Hematopoietic multipotent progenitor cell treated with erythropoietin and hydrocortisone succinate and interleukin-3 and kit ligand, for 6 days (in vitro differentiated cells): ENCODE measurements around the gene RAPH1.

Experiments
- DNase-seq: peaks from one replicate; pipeline ENCODE4 v3.0.0-alpha.2; 2015

The RAPH1 gene

DNA sequence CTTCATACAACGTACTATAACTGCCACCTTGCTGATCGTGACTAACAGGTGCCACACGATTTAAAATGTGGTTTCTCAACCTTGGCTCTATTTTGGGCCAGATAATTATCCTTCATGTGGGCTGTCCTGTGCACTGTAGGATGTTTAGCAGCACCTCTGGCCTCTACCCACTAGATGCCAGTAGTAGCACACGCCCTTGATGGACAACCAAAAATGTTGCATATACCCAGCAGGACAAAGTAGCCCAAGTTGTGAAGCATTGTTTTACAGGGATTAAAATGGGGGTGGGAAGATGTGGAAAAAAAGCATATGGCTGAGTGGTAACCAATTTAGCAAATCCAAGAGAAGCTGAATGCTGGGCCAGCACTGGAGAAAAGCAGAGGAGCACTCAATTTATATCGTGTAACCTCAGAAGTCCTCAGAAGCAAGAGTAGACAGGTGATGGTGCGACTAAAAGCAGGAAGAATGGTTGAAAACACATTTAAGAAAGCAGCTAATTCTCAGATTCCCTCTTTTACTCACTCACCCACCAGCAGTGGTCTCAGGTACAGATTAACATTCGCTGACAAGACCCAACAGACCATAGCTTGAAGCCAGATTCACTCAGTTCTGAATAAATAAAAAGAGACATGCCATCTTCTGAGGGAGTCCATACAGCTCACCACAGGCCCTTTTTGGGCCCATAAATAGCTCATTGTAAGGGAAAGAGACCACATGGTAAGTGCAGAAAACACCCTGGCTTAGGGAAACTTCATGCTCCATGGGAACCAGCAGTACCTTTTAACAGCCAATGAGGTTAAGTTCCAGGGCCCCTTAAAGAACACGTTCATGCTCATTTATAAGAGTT is 50.6 kb downstream of the RAPH1 start:
- peak; percentile 70 for DNase-seq

DNA sequence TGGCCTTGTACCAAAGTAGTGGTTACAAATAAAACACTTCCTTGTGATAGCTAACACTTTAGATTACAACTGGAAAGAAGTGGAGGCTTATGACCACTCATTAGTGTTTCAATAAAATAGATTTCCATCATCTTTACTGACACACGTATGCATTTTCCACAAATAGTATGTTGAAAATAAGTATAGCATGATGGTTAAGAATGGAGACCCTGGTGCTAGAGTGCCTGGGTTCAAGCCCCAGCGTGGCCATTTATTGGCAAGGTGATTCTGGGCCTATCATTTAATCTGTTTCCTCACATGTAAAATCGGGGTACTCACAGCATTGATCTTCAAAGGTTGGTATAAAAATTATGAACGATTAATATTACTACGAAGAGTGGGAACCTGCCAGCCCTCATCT is 54.5 kb downstream of the RAPH1 start:
- DNase-seq, result no peak

DNA sequence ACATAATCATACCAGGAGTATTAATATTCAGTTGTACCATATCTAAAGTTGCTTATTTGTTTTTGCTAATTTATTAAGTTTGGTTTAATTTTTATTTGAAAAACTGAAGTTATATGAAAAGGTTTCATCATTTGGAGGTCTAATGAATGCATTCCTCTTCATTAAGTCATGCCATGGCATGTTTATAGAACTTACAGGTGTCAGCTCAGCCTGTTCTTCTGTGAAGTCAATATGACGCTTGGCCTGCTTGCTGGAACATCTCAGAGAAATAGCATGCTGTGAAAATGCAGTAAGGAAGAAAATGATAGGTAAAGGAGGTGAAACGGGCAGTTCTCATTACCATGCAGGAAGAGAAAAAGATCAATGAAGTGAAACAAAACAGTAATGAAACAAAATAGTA is 58.2 kb downstream of the RAPH1 start:
- no peak for DNase-seq

DNA sequence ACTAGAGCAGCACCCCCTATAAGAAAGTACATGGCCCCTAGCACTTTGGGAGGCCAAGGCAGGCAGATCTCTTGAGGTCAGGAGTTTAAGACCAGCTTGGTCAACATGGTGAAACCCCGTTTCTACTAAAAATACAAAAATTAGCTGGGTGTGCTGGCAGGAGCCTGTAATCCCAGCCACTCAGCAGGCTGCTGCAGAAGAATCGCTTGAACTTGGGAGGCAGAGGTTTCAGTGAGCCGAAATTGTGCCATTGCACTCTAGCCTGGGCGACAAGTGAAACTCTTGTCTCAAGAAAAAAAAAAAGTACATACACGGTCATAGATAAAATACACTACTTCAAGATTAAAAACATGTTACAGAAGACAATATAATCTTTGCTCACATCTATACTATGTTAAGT is 63.8 kb downstream of the RAPH1 start:
- DNase-seq, result no peak

DNA sequence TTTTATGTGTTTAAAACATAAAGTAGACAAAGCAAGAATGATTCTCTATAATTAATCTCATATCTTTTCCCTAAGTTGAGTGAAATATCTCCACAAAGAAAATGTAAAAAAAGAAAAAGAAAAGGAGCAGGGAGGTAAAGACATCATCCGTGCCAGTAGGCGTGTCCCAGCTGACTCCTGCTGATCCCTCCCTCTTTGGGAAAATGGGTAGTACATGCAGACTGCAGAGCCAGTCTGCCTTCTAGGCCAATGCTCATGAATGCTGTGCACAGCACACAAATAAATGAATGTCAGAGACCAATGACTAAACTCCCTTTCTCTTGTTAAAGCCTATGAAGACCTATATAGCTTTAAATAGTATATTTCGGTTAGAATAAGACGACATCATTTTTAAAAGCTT is 64.7 kb downstream of the RAPH1 start:
- DNase-seq, result no peak

DNA sequence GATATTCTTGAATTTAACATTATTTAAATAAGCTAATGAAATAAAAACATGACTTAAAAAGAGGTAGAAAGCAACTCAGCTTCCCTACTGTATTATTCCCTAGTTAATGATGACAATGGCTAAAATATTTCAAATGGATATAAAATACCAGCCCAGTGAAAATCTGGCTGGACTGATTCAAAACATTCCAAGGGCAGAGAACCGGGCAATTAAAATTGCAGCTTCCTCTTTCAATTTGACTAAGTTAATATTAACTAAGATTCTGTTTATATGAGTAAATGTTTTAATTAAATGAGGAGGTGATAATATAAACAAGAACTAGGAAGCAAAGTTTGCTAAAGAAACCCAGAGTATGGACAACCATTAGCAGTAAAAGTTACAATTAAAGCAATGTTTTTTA is 65.6 kb downstream of the RAPH1 start:
- DNase-seq, result no peak

DNA sequence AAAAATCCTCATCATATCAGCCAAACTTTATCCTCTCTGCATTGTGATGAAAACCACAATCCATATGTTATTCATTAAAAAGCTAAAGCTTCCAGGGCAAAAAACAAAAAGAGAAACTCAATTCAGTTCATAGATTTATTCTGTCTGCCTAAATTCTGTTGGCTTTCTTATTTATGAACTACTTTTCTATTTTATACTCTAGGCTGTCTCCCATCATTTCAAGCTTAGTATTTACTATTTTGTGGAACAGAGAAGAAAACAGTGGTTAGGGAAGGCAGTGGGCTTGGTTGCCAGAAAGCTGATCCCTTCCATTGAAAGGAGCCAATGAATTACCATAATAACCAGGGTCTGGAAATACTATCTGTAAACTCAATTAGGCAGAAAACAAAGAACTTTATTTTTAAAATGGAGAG is 71.8 kb downstream of the RAPH1 start:
- DNase-seq, result no peak

DNA sequence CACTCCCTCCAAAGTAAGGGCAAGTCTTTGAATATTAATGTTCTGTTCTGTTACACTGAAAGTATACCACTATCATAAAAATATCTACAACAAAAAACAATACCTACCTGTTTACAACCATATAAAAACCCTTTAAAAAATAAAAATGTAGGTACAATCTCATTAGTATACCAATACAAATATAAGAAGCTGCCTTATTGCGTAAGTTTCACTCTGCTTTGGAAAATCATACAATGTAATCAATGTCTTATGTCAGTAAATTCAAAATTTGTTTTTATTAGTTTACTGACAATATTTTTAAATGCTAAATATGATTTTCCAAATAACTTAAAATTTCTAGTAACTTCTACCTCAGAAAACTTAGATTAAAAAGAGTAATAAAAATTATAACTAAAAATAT is 72.8 kb downstream of the RAPH1 start:
- DNase-seq, result no peak

DNA sequence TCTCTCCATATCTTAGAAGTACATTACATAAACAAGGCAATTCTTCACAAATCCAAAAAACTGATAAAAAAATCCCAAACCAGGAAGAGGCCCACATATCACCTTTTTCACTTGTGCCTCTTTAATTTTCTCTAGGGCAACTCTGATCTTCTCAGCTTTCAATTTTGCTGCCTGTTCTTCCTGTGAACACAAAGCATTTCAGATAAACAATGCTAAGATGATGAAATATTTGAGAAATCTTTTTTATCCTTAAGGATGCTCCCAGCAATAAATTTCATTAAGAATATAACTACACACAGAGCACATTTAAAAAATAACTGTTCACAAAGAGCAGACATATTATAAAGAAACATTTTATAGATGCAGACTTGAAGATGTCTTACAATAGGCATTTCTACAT is 73.4 kb downstream of the RAPH1 start:
- no peak for DNase-seq

DNA sequence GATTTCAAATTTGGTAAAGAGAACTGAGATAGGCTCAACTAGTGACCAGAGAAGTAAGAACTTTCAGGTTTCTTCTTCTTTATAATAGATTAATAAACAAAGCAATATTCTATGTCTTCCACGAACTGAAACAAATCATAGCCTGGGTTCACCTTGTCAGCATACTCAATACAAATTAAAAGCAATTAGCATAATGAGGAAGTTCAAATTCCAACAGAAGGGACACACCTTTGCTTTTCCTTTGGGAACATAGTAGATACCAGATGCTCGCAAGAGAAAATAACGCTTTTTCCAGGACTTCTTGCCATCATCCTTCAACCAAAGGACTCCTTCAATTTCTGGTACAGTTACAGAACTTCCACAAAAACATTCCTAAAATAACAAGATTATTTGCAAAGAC is 79.9 kb downstream of the RAPH1 start:
- no peak for DNase-seq

DNA sequence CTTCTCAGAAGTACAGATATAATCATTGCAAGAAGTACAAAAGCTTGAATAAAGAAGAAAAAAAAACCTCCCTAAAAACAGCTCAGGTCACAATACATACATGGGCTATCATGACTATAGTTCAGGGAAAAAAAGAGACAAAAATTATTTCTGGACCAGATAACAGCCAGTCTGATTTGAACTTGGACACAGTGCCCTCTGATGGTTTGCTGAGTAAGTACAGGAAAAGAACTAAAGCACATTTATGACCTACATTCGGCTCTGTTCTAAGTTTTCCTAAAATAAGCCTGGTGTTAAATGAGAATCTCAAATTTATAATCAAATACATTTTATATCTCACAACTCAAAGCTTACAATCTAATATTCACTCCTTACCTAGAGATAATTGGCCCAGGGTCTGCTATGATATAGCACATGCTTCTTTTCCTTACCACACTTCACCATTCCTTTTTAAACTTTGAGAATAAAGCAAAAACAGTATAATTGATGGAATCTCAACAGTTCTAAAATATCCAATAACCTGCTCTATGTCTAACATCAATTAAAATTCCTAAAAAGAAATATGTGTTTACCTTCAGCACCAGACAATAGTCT is 81.1 kb downstream of the RAPH1 start:
- DNase-seq, result peak; percentile 83

DNA sequence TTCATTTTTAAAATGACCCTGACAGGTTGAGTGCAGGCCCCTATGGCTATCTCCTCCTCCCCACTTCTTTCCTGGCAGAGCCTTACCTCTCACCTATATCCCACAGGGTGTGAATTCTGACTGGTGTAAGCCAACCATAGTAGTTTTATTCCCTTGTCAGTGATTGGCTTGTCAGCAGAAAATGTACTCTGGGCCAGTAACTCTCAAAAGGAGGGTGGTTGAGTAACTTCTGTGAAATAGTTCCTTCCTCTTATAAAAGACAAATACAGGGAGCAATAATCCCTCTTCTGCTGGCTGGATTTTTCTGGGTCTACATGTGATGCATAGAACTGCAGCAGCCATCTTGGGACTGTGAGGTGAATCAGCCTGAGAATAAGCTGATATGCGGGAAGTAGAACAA is 83.4 kb downstream of the RAPH1 start:
- DNase-seq, result peak; percentile 2

DNA sequence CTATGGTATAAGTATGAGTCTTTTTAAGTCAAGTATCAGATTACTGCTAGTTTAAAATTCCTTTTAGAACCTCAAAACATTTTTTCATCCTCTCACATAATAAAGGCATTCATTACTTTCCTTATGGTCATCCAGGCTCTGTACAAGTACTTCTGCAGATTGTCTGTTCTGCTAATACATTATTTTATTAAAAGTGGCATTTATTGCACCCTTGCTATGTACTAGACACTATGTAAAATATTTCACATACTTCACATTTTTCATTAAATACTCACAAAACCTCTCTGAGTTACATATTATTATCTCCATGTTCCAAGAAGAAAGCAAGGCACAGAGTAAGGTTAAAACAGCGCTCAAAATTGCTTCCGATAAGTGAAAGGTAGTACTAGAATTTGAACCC is 84.1 kb downstream of the RAPH1 start:
- DNase-seq, result no peak

DNA sequence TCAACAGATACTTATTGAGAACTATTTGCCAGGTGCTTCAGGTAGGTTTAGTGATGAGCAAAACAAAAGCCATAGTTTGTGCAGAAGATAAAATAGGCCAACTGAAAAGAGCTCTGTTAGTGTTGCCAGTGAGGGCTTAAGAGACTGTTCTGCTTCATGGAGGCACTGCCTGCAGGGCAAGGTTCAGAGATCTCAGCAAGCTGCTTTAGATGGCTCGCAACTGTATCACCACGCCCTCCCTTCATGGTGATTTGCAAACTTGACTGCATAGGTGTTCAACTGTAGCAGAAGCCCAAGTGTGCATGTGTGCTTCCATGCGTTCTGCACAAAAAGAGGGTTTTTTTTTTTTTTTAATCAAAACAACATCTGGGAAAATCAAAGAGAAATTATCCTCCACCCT is 84.5 kb downstream of the RAPH1 start:
- no peak for DNase-seq

DNA sequence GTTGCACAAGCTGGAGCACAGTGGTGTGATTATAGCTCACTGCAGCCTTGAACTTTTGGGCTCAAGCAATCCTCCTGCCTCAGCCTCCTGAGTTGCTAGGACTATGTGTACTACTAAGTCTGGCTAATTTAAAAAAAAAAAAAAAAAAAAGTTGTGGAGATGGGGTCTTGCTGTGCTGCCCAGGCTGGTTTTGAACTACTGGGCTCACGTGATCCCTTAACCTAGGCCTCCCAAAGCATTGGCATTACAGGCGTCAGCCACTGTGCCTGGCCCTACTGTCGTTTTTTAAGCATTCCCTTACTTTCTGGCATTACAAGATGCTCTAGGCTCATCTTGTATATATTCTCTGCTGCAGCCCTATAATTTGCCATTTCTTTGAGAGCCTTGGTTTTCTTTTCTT is 88.3 kb downstream of the RAPH1 start:
- DNase-seq, result no peak

DNA sequence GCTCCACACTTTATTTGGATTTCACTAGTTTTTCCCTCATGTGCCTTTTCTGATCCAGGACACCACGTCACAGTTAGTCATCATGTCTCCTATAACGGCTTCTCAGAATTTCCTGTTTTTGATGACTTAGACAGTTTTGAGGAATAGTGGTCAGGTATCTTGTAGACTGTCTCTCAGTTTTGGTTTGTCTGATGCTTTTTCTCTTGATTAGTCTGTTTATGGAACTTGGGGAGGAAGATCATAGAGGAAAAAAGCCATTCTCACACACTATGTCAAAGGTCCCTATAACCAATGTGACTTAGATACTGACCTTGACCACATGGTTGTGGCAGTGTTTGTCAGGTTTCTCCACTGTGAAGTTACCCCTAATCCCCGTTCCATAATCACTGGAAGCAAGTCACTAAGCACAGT is 89.0 kb downstream of the RAPH1 start:
- DNase-seq, result peak; percentile 9

DNA sequence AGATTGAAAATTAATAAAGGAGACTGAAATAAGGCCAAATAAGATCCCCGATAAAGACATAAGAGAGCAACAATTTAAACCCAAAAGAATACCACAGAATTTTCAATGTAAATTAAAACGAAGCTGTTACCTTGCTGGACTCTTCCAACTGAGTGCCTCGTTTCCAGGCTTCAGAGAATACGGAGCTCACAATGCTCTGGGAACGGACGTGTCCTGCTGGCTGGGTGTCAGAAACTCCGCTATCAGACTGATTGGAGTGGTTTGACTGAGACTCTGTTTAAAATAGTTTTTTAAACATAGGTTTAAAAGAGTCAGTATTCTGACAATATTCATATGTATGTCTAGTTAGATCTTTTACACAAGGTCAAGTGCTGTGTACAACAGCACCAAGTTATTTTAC is 90.4 kb downstream of the RAPH1 start:
- DNase-seq, result no peak

DNA sequence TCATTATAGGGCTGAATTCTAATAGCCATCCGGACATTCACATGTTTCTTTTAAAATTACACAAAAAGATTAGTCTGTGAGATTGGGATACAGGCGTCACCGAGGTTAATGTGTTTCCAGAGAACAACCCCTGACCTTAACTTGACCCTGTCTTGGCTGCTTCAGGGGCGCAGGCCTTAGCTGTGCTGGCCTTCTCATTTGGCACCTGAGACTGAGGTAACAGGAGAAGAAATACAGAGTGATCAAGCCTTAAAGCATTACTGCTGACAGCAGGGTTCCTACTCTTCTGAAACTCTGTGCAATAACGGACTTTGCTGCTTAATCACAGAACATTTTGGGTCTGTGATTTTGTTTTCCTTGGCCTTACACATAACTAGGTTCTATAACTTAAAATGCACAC is 92.6 kb downstream of the RAPH1 start:
- no peak for DNase-seq

DNA sequence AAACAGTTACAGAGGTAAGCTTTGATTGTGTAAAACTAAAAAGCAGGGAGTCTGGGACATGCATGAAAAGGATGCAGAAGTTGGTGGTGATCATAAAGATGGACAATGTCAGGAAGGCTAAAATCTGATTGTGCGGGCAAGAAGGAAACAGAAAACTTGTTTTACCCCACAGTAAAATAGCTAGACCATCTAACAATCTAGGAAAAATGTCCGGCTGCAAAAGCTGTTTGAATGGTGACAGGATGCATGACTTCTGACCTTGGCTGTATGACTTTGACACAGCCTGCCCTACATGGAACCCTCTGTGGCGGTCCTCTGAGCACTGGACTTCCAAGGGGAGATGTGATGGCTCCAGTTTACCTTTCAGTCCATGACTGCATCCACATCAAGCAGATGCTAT is 93.6 kb downstream of the RAPH1 start:
- DNase-seq, result no peak

DNA sequence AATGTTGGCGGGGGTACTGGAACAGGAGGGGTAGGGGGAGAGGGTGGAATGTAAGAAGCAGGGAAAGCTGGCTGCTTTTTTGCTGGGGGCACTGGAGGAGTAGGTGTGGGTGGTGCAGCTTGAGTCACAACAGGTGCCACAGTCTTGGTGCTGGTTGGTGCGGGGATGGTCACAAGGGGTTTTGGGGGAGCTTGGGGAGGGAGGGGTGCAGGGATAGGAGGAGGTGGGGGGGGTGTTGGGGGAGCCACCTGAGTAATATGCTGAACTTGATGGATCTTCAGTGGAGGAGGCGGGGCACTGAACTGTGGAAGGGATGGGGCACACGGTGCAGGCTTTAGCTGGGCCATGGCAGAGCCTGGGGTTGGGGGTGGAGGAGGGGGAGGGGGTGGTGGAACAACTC is 94.4 kb downstream of the RAPH1 start:
- no peak for DNase-seq

DNA sequence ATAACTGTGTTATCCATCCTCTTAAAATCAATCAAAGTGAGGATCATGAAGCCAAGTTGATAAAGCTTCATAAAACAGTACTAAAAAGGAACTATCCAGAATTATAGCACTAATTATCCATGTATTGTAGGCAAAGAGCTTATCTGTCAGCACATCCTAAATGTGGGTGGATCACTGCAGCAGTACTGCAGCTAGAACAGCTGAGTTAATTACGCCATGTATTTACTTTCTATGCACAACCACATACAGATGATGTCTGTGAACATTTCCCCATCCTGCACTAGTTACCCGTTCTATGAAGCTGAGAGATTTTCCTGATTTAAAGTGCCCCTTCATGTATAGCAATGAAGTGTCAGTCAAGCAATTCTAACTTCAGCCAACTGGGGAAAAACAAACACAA is 96.6 kb downstream of the RAPH1 start:
- no peak for DNase-seq

DNA sequence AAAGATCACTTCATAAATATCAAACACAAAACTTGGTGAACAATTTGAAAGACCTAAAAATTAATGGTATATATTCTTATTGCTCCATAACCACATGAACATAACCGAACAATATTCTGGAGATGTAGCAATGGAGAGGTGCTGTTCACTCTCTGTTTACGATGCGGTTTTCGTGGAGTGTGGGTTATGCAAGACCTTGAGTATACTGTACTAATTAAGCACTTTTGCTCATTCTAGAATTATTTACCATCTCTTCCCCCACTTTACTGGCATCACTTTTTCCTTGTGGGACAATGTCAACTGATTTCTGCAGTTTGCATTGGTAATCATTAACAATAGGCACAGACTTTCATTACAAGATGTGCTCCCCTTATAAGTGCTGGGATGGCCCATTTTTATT is 97.6 kb downstream of the RAPH1 start:
- DNase-seq, result no peak

DNA sequence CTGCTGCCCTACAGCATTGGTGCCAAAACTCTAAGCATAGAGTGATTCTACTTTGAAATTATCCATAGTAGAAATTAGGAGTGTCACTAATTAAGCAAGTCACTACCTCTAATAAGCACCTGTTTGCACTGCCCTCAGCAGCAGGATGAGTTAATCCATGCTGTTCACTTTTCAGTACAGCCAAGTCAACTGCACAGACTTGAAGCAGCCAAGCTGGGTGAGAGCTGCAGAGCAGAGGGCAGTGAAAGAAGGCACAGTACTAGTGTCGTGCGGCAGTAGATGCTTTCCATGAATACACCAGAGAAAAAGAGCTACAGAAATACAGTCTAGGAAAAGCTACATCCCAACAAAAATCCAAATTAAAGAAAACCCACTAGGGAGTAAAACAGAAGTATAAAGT is 98.6 kb downstream of the RAPH1 start:
- no peak for DNase-seq

DNA sequence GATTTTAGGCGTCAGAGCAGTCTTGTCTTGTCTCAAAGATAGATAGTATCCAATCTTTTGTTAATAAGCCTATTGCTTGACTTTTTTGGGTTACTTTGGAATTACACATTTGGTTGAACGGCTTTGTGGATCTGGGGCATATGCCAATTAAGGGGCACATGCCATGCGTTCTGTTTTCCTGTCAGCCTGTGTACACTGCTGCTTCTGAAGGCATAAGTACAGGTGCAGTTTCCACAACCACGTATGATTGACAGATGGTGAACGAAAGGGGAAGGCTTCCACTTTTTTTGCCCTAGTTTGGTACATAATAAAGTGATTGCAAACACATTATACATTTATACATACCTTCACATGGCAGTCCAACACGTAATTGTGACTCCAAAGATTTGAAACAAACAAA is 102.3 kb downstream of the RAPH1 start:
- DNase-seq, result no peak
